Measurements from ENCODE around the gene FN1.
"Not testable (repeated sequence)": the region's sequence is repeated elsewhere in the genome, so short reads cannot be mapped to it uniquely, and the experiment has no call there.

The FN1 gene

DNA sequence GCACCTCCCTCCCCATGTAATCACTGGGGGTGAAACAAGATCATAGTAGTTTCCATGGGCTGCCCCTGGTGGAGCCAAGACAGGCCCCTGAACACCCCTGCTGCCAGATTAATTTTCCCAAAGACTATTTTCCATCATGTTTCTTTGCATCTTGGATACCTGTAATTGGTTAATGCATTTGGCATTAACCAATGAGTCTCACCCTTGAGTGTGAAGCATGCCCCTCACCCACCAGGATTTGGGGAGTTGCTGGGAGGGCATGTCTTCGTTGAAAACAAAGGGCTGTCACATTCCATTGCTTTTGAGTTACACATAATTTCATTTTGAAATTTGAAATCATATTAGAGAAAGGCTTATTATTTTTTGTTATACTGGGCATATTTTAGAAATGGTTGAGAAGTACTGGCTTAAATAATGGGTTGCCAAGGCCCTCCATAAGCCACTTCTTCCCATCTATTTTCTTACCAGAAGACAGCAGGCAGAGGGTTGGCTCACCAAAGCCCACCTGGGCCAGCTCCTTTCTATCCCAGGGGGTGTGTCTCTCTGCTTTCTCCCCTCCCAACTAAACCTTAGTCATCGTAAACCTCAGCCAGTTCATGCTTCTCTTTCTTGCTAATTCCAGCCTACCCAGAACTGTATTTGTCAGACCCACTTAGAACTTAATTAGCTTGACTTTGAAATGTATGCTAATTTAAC is 72.3 kb downstream of the FN1 start:
- no peak for DNase-seq (ENCODE audit: low spot score)
- TF ChIP-seq, protein P1, sequence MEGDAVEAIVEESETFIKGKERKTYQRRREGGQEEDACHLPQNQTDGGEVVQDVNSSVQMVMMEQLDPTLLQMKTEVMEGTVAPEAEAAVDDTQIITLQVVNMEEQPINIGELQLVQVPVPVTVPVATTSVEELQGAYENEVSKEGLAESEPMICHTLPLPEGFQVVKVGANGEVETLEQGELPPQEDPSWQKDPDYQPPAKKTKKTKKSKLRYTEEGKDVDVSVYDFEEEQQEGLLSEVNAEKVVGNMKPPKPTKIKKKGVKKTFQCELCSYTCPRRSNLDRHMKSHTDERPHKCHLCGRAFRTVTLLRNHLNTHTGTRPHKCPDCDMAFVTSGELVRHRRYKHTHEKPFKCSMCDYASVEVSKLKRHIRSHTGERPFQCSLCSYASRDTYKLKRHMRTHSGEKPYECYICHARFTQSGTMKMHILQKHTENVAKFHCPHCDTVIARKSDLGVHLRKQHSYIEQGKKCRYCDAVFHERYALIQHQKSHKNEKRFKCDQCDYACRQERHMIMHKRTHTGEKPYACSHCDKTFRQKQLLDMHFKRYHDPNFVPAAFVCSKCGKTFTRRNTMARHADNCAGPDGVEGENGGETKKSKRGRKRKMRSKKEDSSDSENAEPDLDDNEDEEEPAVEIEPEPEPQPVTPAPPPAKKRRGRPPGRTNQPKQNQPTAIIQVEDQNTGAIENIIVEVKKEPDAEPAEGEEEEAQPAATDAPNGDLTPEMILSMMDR (IDR thresholded peaks at IDR 0.05; ENCODE audit: extremely low read depth, insufficient read depth, missing control alignments) = no peak
- in situ Hi-C loops (cut with MboI; ENCODE audit: low pct_unique_long_range_greater_than_20kb, low sequenced_read_pairs, unreplicated experiment) = no loop called here

DNA sequence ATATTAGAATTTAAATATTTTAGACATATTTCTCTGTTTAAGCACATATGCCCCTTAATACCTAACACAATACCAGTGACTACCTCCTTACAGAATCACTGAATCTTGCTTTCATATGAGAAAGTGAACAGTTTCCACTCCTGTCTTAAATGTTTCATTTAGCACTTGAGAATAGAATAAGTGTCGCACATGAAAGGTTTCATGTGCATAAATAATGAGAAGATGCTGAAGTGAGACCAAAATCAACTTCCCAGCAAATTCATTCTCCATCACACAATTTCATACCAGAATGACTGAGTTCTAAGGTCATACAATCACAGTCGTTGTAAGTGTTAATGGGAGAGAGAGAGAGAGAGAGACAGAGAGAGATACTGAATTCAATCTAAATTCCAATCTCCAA is 72.8 kb downstream of the FN1 start:
- in situ Hi-C loops (cut with MboI; ENCODE audit: low pct_unique_long_range_greater_than_20kb, low sequenced_read_pairs, unreplicated experiment) = no loop called here
- DNase-seq (ENCODE audit: low spot score) = no peak
- TF ChIP-seq, protein P1 (IDR thresholded peaks at IDR 0.05; ENCODE audit: extremely low read depth, insufficient read depth, missing control alignments) = no peak

DNA sequence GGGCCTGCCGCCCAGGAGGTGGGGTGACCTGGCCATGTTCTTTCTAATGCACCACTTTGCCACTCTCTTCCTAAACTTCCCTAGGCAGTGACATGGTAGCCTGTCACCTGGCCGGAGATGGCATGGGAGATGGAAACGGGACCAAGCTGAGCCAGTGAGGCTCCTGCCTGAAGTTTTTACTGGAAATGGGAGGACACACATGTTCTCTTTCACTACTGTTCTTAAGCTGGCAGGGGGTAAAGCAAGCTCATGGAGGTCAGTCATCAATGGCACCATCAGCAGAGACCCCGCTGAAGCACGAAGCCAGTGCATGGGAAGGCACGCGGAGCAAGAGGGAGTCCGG is 73.3 kb downstream of the FN1 start:
- DNase-seq (ENCODE audit: low spot score) = no peak
- TF ChIP-seq, protein P1 (IDR thresholded peaks at IDR 0.05; ENCODE audit: extremely low read depth, insufficient read depth, missing control alignments) = no peak
- in situ Hi-C loops (cut with MboI; ENCODE audit: low pct_unique_long_range_greater_than_20kb, low sequenced_read_pairs, unreplicated experiment) = no loop called here

DNA sequence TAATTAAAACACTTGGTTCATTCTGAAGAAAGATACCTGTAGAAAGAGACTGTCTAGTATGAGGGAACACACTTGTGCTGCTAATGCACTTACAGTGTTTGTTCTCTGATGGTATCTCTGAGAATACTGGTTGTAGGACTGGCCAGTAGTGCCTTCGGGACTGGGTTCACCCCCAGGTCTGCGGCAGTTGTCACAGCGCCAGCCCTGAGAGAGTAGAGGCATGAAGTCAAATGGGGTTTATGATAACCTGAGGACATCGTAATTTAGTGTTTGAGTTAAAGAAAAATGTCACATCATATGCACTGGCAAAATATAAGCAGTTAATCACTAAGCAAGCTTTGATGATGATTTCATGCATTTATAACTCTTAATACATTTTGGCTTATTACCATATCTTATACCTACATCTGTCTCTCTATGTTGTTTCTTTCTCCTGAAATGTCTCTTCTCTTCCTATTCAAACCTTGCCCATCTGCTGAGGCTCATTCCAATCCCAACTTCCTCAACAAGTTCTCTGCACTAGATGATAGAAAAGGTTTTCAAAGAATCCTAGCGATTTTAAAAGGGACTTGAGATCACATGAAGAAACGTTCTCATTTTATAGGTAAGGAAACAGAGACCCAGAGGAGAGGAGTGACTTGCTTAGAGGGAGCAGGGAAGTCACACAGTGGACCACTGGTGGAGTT is 73.8 kb downstream of the FN1 start:
- in situ Hi-C loops (cut with MboI; ENCODE audit: low pct_unique_long_range_greater_than_20kb, low sequenced_read_pairs, unreplicated experiment) = no loop called here
- DNase-seq (ENCODE audit: low spot score) = no peak
- TF ChIP-seq, protein P1 (IDR thresholded peaks at IDR 0.05; ENCODE audit: extremely low read depth, insufficient read depth, missing control alignments) = no peak

DNA sequence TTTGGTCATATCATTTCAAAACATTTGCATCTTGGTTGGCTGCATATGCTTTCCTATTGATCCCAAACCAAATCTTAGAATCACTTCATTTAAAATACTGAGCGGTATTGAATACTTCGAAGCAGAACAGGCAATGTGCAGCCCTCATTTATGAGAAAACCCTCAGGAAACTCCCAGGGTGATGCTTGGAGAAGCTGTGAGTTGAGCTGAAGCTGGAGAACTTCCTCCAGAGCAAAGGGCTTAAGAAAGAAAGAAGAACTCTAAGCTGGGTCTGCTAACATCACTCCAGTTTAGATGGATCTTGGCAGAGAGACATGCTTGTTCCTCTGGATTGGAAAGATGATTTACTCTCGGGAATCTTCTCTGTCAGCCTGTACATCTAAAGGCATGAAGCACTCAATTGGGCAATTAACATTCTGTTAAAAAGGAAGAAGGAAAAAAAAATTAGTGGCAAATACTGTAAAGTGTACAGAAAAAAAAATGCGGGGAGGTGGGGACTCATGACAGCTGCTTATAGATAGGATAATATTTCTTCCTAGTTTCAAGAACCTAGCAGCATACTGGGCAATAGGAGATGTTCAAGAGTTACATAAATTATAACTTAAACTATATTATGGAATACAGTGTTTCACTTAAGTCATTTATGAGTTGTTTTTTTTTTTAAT is 74.5 kb downstream of the FN1 start:
- TF ChIP-seq, protein P1 (IDR thresholded peaks at IDR 0.05; ENCODE audit: extremely low read depth, insufficient read depth, missing control alignments) = no peak
- no peak for DNase-seq (ENCODE audit: low spot score)
- in situ Hi-C loops (cut with MboI; ENCODE audit: low pct_unique_long_range_greater_than_20kb, low sequenced_read_pairs, unreplicated experiment) = no loop called here

DNA sequence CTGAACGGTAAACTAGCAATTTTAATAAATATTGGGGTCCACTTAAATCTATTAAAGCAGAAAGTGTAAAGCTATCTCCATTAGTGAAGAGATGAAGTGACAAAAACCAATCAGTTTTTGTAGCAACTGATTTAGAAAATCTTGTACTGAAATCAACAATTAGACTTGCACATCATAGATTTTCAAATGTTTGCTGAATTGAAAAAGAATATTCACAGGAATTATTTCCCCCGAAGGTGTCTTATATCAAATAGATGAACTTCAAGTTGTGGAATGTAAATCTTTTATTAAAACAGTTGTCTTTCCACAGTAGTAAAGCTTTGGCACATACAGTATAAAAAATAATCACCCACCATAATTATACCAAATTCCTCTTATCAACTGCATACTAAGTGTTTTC is 75.3 kb downstream of the FN1 start:
- no peak for DNase-seq (ENCODE audit: low spot score)
- TF ChIP-seq, protein P1 (IDR thresholded peaks at IDR 0.05; ENCODE audit: extremely low read depth, insufficient read depth, missing control alignments) = no peak
- in situ Hi-C loops (cut with MboI; ENCODE audit: low pct_unique_long_range_greater_than_20kb, low sequenced_read_pairs, unreplicated experiment) = no loop called here

DNA sequence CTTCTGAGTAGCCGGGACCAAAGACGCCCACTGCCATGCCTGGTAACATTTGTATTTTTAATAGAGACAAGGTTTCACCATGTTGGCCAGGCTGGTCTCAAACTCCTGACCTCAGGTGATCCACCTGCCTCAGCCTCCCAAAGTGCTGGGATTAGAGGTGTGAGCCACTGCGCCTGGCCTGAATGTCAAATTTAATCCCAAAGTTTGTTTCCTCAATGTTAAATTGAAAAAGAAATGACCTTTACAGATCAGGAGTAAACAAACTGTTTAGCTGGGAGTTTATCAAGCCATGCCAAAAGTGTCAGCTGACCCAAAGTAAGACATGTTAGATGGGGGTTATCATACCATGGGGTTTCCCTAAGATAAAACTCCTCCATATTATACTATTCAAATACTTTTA is 75.8 kb downstream of the FN1 start:
- in situ Hi-C loops (cut with MboI; ENCODE audit: low pct_unique_long_range_greater_than_20kb, low sequenced_read_pairs, unreplicated experiment); DNase-seq (ENCODE audit: low spot score): not testable (repeated sequence)

All from GM13977 (cell line).